Colonic mucosa (tissue), 4 donors: ENCODE data around the gene ENG. TPM values are rescaled to one million over a fixed set of nuclear protein-coding genes. Genes with fewer than 3 reads are reported as not detected.

Experiments used
- DNase-seq: peaks from one replicate; pipeline ENCODE4 v3.0.0-alpha.2; 2020
- H3K27ac ChIP-seq: fragments of 200-600 bp; one replicate; pipeline ENCODE4 v1.8.0; 2021
- H3K27me3 ChIP-seq: fragments of 200-600 bp; one replicate; pipeline ENCODE4 v1.8.0; 2021
- H3K36me3 ChIP-seq: fragments of 200-600 bp; one replicate; pipeline ENCODE4 v1.8.0; 2021
- H3K4me1 ChIP-seq: fragments of 200-600 bp; one replicate; pipeline ENCODE4 v1.8.0; 2021; ENCODE audit warnings: mild to moderate bottlenecking
- H3K4me3 ChIP-seq: fragments of 200-600 bp; one replicate; pipeline ENCODE4 v1.8.0; 2021
- H3K9ac ChIP-seq, 2 donors: one replicate each; pipeline ENCODE4 v1.7.0; 2013; ENCODE audit warnings: control low read depth in 2 of 2, low read depth in 2 of 2, low read length in 2 of 2
- H3K9me3 ChIP-seq: fragments of 200-600 bp; one replicate; pipeline ENCODE4 v1.8.0; 2021
- intact Hi-C: fragments of 100-400 bp; cut with DNase I; formaldehyde crosslinking; loops from one replicate; pipeline ENCODE4 v1.14.1; 2022
- total RNA-seq, 2 donors: library from RNA; stranded (reverse); fragmentation: NEBNext Ultra II Directional in 1 of 2; extraction: Animal tissue kit (Norgen Biotek cat#: 25700) in 1 of 2; gene quantifications; one replicate each; pipeline ENCODE4 v1.2.1, GENCODE V29; 2021
- TF ChIP-seq, protein P1 (sequence below): fragments of 200-600 bp; IDR thresholded peaks from one replicate; pipeline ENCODE4 v1.8.0; 2022; ENCODE audit warnings: antibody characterized with exemption, mild to moderate bottlenecking
- donor health status: healthy.
- donor health status: DM: no; HTN: no; CAD: no.
- donor health status: DM: no; HTN: no; CAD: no.

The ENG gene
- total RNA-seq, 2 donors from 2014 or later: 15.4 to 34.5 TPM

- no peak overlapping the region for H3K4me3 ChIP-seq
- no peak overlapping the region for H3K27ac ChIP-seq
- no peak overlapping the region for H3K9ac ChIP-seq
- H3K9me3 ChIP-seq: no peaks in the 10 kb centered on the region
- TF ChIP-seq, protein P1, sequence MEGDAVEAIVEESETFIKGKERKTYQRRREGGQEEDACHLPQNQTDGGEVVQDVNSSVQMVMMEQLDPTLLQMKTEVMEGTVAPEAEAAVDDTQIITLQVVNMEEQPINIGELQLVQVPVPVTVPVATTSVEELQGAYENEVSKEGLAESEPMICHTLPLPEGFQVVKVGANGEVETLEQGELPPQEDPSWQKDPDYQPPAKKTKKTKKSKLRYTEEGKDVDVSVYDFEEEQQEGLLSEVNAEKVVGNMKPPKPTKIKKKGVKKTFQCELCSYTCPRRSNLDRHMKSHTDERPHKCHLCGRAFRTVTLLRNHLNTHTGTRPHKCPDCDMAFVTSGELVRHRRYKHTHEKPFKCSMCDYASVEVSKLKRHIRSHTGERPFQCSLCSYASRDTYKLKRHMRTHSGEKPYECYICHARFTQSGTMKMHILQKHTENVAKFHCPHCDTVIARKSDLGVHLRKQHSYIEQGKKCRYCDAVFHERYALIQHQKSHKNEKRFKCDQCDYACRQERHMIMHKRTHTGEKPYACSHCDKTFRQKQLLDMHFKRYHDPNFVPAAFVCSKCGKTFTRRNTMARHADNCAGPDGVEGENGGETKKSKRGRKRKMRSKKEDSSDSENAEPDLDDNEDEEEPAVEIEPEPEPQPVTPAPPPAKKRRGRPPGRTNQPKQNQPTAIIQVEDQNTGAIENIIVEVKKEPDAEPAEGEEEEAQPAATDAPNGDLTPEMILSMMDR: no peak
- no peak for DNase-seq
- no peaks in the 10 kb centered on the region for H3K27me3 ChIP-seq
- no peaks in the 10 kb centered on the region for H3K4me1 ChIP-seq
- H3K36me3 ChIP-seq: peaks cover 41% of the 10 kb centered on the region
- intact Hi-C loops: no loop called here
Measured at GRCh38 chr9:127890053-127890452, 35.6 kb upstream of the ENG start.

- H3K9me3 ChIP-seq: no peaks in the 10 kb centered on the region
- H3K27me3 ChIP-seq: no peaks in the 10 kb centered on the region
- peaks cover 20% of the 10 kb centered on the region for H3K36me3 ChIP-seq
- intact Hi-C loops: no loop called here
- TF ChIP-seq, protein P1: no peak
- H3K27ac ChIP-seq: no peak overlapping the region
- H3K4me1 ChIP-seq: no peaks in the 10 kb centered on the region
- H3K9ac ChIP-seq: no peak overlapping the region
- H3K4me3 ChIP-seq: no peak overlapping the region
- no peak for DNase-seq
Measured at GRCh38 chr9:127887792-127888191, 33.3 kb upstream of the ENG start.

GRCh38 chr9:127886401-127886972, 32.0 kb upstream of the ENG start:
- no peak overlapping the region for H3K27ac ChIP-seq
- DNase-seq: no peak
- H3K36me3 ChIP-seq: peaks cover 14% of the 10 kb centered on the region
- no peaks in the 10 kb centered on the region for H3K9me3 ChIP-seq
- intact Hi-C loops: no loop called here
- no peaks in the 10 kb centered on the region for H3K27me3 ChIP-seq
- no peak overlapping the region for H3K4me3 ChIP-seq
- TF ChIP-seq, protein P1: no peak
- H3K4me1 ChIP-seq: no peaks in the 10 kb centered on the region
- no peak overlapping the region for H3K9ac ChIP-seq

DNA sequence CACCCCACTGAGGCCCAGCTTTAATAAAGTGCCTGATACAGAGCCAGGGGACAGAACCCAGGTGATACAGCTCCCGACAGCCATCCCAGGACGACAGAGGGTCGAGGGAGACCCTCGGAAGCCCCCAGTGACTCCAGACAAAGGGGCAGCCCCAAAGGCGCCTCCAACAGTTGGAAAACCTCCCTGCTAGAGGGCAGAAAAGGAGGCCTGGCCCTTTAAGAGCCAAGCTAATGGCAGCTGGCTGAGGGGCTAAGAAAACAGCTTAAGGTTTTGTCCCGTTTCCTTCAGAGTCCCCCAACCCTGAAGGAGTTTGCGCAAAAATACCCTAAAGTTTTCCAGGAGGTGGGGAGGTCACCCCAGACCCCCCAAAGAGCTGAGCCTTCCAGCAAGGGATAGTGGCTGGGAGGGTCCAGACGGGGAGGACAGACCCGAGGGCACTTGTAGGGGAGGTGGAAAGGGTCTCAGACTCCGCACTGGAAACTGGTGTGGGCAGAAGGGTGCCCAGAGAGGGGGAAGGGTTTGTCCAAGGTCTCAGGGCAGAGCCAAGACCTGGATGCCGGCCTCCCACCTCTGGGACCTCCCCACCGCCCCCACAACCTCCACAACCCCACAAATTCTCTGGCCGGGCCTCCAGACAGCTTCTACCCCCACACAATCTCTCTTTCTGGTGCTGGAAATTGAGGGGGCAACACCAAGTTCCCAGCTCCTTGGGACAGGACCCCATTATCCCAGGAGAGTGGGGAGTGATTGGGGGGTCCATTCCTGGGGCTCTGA, 31.2 kb upstream of the ENG start:
- TF ChIP-seq, protein P1: no peak
- intact Hi-C loops: no loop called here
- no peak overlapping the region for H3K27ac ChIP-seq
- no peak overlapping the region for H3K4me3 ChIP-seq
- H3K9ac ChIP-seq: no peak overlapping the region
- H3K4me1 ChIP-seq: no peaks in the 10 kb centered on the region
- H3K27me3 ChIP-seq: no peaks in the 10 kb centered on the region
- DNase-seq: no peak
- no peaks in the 10 kb centered on the region for H3K9me3 ChIP-seq
- peaks cover 14% of the 10 kb centered on the region for H3K36me3 ChIP-seq

DNA sequence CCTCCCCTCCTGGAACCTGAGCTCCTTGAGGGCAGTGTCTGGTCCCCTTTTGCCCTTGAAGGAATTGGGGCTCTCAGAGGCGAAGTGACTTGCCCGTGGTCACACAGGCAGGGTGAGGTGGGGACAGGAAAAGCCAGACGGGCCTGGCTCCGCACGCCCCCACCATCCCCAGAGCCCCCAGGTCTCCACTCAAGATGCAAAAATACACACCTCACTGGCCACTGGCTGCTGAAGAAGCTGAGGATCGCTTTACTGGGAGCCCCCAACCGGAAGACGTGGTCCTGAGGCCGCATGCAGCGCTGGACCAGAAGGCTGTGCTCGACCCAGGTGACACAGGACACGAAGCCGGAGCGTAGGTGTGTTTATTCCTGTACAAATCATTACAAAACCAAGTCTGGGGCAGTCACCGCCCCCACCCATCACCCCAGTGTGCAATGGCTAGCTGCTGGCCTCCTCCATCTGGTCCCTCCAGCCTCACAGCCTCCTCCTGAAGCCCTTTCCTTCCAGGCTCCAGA, 30.6 kb upstream of the ENG start:
- H3K27ac ChIP-seq: no peak overlapping the region
- TF ChIP-seq, protein P1: no peak
- H3K4me1 ChIP-seq: no peaks in the 10 kb centered on the region
- peaks cover 14% of the 10 kb centered on the region for H3K36me3 ChIP-seq
- no peaks in the 10 kb centered on the region for H3K27me3 ChIP-seq
- no peak for DNase-seq
- intact Hi-C loops: no loop called here
- H3K9me3 ChIP-seq: no peaks in the 10 kb centered on the region
- H3K9ac ChIP-seq: no peak overlapping the region
- H3K4me3 ChIP-seq: no peak overlapping the region
